Measurements from ENCODE around the gene GID8. TPM values are rescaled to one million over a fixed set of nuclear protein-coding genes. Genes with fewer than 3 reads are reported as not detected.

Gene GID8
- total and polyA plus RNA-seq, 12 donors: 9.4 to 38.5 (median 22.3) TPM

- no peak overlapping the region for H3K27ac ChIP-seq
- H3K4me1 ChIP-seq (replicated peaks in 1 of 2): peaks cover 39 to 55% of the 10 kb centered on the region in 2 donors
- peaks cover 0 to 28% of the 10 kb centered on the region in 2 donors for H3K36me3 ChIP-seq (replicated peaks in 1 of 2)
- TF ChIP-seq POLR2A (IDR thresholded peaks at IDR 0.05): no peak
- TF ChIP-seq CTCF (IDR thresholded peaks at IDR 0.05): no peak
- H3K27me3 ChIP-seq: no peaks in the 10 kb centered on the region
- no peak for DNase-seq
- H3K4me3 ChIP-seq: no peak overlapping the region
- no peaks in the 10 kb centered on the region for H3K9me3 ChIP-seq (replicated peaks in 1 of 3)
- intact Hi-C loops (cut with DNase I): no loop called here
- WGBS, 4 donors: 72 to 88% (median 84%) methylated on average over 9 of the region's 9 CpGs
Observed at GRCh38 chr20:62914436-62914835, 23.5 kb upstream of the GID8 start.

GRCh38 chr20:62914970-62915457, 22.9 kb upstream of the GID8 start:
- H3K4me1 ChIP-seq (replicated peaks in 1 of 2): peaks cover 45 to 60% of the 10 kb centered on the region in 2 donors
- H3K27ac ChIP-seq: no peak overlapping the region
- H3K27me3 ChIP-seq: no peaks in the 10 kb centered on the region
- H3K36me3 ChIP-seq (replicated peaks in 1 of 2): peaks cover 0 to 22% of the 10 kb centered on the region in 2 donors
- no peak overlapping the region for H3K4me3 ChIP-seq
- intact Hi-C loops (cut with DNase I): no loop called here
- 44 to 58% (median 53%) methylated on average over 8 of the region's 8 CpGs for WGBS, 4 donors
- TF ChIP-seq POLR2A (IDR thresholded peaks at IDR 0.05) (no peak), CTCF (IDR thresholded peaks at IDR 0.05) (no peak)
- DNase-seq: no peak
- H3K9me3 ChIP-seq (replicated peaks in 1 of 3): no peaks in the 10 kb centered on the region

GRCh38 chr20:62916703-62917476, 21.1 kb upstream of the GID8 start:
- H3K27me3 ChIP-seq: no peaks in the 10 kb centered on the region
- peak overlapping the region in 1 of 5 donors; percentile 1 for H3K27ac ChIP-seq
- H3K4me3 ChIP-seq: no peak overlapping the region
- H3K4me1 ChIP-seq (replicated peaks in 1 of 2): peaks cover 56 to 78% of the 10 kb centered on the region in 2 donors
- H3K36me3 ChIP-seq (replicated peaks in 1 of 2): peaks cover 0 to 3% of the 10 kb centered on the region in 2 donors
- DNase-seq: no peak
- intact Hi-C loops (cut with DNase I): no loop called here
- TF ChIP-seq POLR2A (IDR thresholded peaks at IDR 0.05) (no peak), CTCF (IDR thresholded peaks at IDR 0.05) (no peak)
- H3K9me3 ChIP-seq (replicated peaks in 1 of 3): no peaks in the 10 kb centered on the region
- 60 to 68% (median 66%) methylated on average over 10 of the region's 10 CpGs for WGBS, 4 donors

- Histone ChIP-seq H3K27me3 (no peaks in the 10 kb centered on the region), H3K4me3 (no peak overlapping the region), H3K9me3 (replicated peaks in 1 of 3) (no peaks in the 10 kb centered on the region), H3K27ac (no peak overlapping the region), H3K36me3 (replicated peaks in 1 of 2) (no peaks in the 10 kb centered on the region), H3K4me1 (replicated peaks in 1 of 2) (peaks cover 56 to 83% of the 10 kb centered on the region in 2 donors)
- intact Hi-C loops (cut with DNase I): no loop called here
- TF ChIP-seq CTCF (IDR thresholded peaks at IDR 0.05) (no peak), POLR2A (IDR thresholded peaks at IDR 0.05) (no peak)
- WGBS, 4 donors: 34 to 51% (median 44%) methylated on average over 3 of the region's 3 CpGs
- no peak for DNase-seq
Observed at GRCh38 chr20:62917720-62918119, 20.2 kb upstream of the GID8 start.

Data from adrenal gland (tissue), 12 donors.